GM18511 (cell line): ENCODE measurements around the gene LCE7A.

ENCODE experiments used
- ATAC-seq: cut with Tn5 transposase; IDR thresholded peaks from one replicate; pipeline ENCODE4 v1.9.1; 2021; ENCODE audit warnings: mild to moderate bottlenecking, moderate library complexity; ENCODE audit not compliant: unreplicated experiment

Gene LCE7A

GRCh38 chr1:152879559-152880198 is 19.9 kb downstream of the LCE7A start:
- no peak for ATAC-seq

GRCh38 chr1:152880316-152880715 is 20.5 kb downstream of the LCE7A start:
- no peak for ATAC-seq

GRCh38 chr1:152880907-152881306 is 21.1 kb downstream of the LCE7A start:
- ATAC-seq: peak; percentile 63

- ATAC-seq: no peak
These were observed 24.3 kb downstream of the LCE7A start for GRCh38 chr1:152884085-152884484.

GRCh38 chr1:152884506-152884905 is 24.7 kb downstream of the LCE7A start:
- ATAC-seq: no peak

- no peak for ATAC-seq
These were observed 25.3 kb downstream of the LCE7A start for GRCh38 chr1:152884966-152885624.

GRCh38 chr1:152886085-152886484 is 26.3 kb downstream of the LCE7A start:
- no peak for ATAC-seq

GRCh38 chr1:152886758-152887409 is 27.1 kb downstream of the LCE7A start:
- ATAC-seq: no peak

GRCh38 chr1:152888126-152888525 is 28.3 kb downstream of the LCE7A start:
- ATAC-seq: no peak

- ATAC-seq: no peak
These were observed 39.2 kb downstream of the LCE7A start for GRCh38 chr1:152899027-152899426.

GRCh38 chr1:152899883-152900282 is 40.1 kb downstream of the LCE7A start:
- no peak for ATAC-seq

- ATAC-seq: no peak
These were observed 41.8 kb downstream of the LCE7A start for GRCh38 chr1:152901631-152902030.

GRCh38 chr1:152902636-152903035 is 42.8 kb downstream of the LCE7A start:
- no peak for ATAC-seq

- no peak for ATAC-seq
These were observed 45.1 kb downstream of the LCE7A start for GRCh38 chr1:152904688-152905440.

- no peak for ATAC-seq
These were observed 46.3 kb downstream of the LCE7A start for GRCh38 chr1:152906023-152906565.

- peak; percentile 57 for ATAC-seq
These were observed 48.1 kb downstream of the LCE7A start, which contains the start of gene IVL for GRCh38 chr1:152907686-152908601. TSS of gene IVL (plus strand) at chr1:152908546. CDS start at chr1:152909798, 1,252 bp downstream.

- ATAC-seq: no peak
These were observed 49.4 kb downstream of the LCE7A start for GRCh38 chr1:152909206-152909605.
